IMR-90 (cell line): Measurements from ENCODE around the gene OTOA. TPM values are rescaled to one million over a fixed set of nuclear protein-coding genes. Genes with fewer than 3 reads are reported as not detected.
"Not testable (repeated sequence)": the region's sequence is repeated elsewhere in the genome, so short reads cannot be mapped to it uniquely, and the experiment has no call there.

Source experiments
- ATAC-seq: fragments of 200-7000 bp; cut with Tn5 transposase; 2 replicates; pipeline ENCODE4 v1.9.1; 2020; ENCODE audit warnings: low read depth, mild to moderate bottlenecking, moderate library complexity
- BruUV-seq: library from RNA; stranded (reverse); fragments of 400-500 nt; replicated peaks from 2 replicates; lab custom pipeline; 2021; lab: Mats Ljungman, UMichigan
- CTCF ChIA-PET: fragments of 300-600 bp; formaldehyde crosslinking; extraction: SDS; loops from one replicate; lab custom pipeline; 2021; ENCODE audit warnings: antibody characterized with exemption; lab: Yijun Ruan, JAX
- POLR2A ChIA-PET: fragments of 300-600 bp; sonication (Branson Sonifier 250); formaldehyde crosslinking; loops from one replicate; lab custom pipeline; 2022; ENCODE audit warnings: antibody characterized with exemption; ENCODE audit not compliant: unreplicated experiment; lab: Charles Lee
- DNase-seq: peaks from one replicate; pipeline ENCODE4 v3.0.0; 2013
- H2AFZ ChIP-seq: replicated peaks from 2 replicates; pipeline ENCODE3; 2013; ENCODE audit warnings: low read length, mild to moderate bottlenecking; ENCODE audit not compliant: poor library complexity
- H2AK5ac ChIP-seq: 2 replicates; pipeline ENCODE4 v1.6.1; 2013; ENCODE audit warnings: low read depth, low read length, inconsistent platforms
- H2AK9ac ChIP-seq: replicated peaks from 2 replicates; pipeline ENCODE3; 2013; ENCODE audit warnings: mild to moderate bottlenecking, low read depth, low read length, moderate library complexity; ENCODE audit not compliant: poor library complexity
- H2BK120ac ChIP-seq: 2 replicates; pipeline ENCODE4 v1.6.1; 2013; ENCODE audit warnings: low read depth, low read length, inconsistent platforms
- H2BK15ac ChIP-seq: 3 replicates; pipeline ENCODE4 v1.6.1; 2013; ENCODE audit warnings: low read depth, low read length, inconsistent platforms
- H2BK20ac ChIP-seq: 2 replicates; pipeline ENCODE4 v1.6.1; 2013; ENCODE audit warnings: low read depth, mild to moderate bottlenecking, inconsistent platforms, low read length, moderate library complexity
- H2BK5ac ChIP-seq: 2 replicates; pipeline ENCODE4 v1.6.1; 2013; ENCODE audit warnings: mild to moderate bottlenecking, low read depth, low read length, inconsistent platforms; ENCODE audit not compliant: poor library complexity, severe bottlenecking
- H3K14ac ChIP-seq: replicated peaks from 2 replicates; pipeline ENCODE4 v1.6.1; 2013; ENCODE audit warnings: low read depth, low read length, inconsistent platforms
- H3K18ac ChIP-seq: 2 replicates; pipeline ENCODE4 v1.6.1; 2013; ENCODE audit warnings: low read depth, low read length, control low read depth
- H3K23ac ChIP-seq: 2 replicates; pipeline ENCODE4 v1.6.1; 2013; ENCODE audit warnings: low read depth, low read length, inconsistent platforms
- H3K27ac ChIP-seq: 2 replicates; pipeline ENCODE4 v1.5.1; 2013; ENCODE audit warnings: mild to moderate bottlenecking, control low read depth, low read length; ENCODE audit not compliant: insufficient read depth
- H3K27me3 ChIP-seq: 2 replicates; pipeline ENCODE4 v1.6.1; 2013; ENCODE audit warnings: low read length; ENCODE audit not compliant: control insufficient read depth, insufficient read depth
- H3K36me3 ChIP-seq: 2 replicates; pipeline ENCODE4 v1.6.1; 2013; ENCODE audit warnings: low read length, mixed read lengths; ENCODE audit not compliant: control insufficient read depth, insufficient read depth
- H3K4ac ChIP-seq: 2 replicates; pipeline ENCODE4 v1.6.1; 2013; ENCODE audit warnings: low read depth, low read length, inconsistent platforms
- H3K4me1 ChIP-seq: 2 replicates; pipeline ENCODE4 v1.6.1; 2013; ENCODE audit warnings: low read length, mixed read lengths; ENCODE audit not compliant: control insufficient read depth, insufficient read depth
- H3K4me2 ChIP-seq: 2 replicates; pipeline ENCODE4 v1.6.1; 2013; ENCODE audit warnings: low read depth, mild to moderate bottlenecking, control low read depth, low read length, moderate library complexity
- H3K4me3 ChIP-seq: 2 replicates; pipeline ENCODE4 v1.5.1; 2013; ENCODE audit warnings: low read depth, mild to moderate bottlenecking, control low read depth, low read length, moderate library complexity; ENCODE audit not compliant: insufficient read depth
- H3K56ac ChIP-seq: 2 replicates; pipeline ENCODE4 v1.6.1; 2013; ENCODE audit warnings: low read length, inconsistent platforms; ENCODE audit not compliant: insufficient read depth; ENCODE audit errors: extremely low read depth
- H3K79me1 ChIP-seq, 2 experiments: 2 replicates each; pipeline ENCODE4 v1.6.1; 2013; ENCODE audit warnings: low read length in 2 of 2, inconsistent platforms in 1 of 2, low read depth in 1 of 2
- H3K9ac ChIP-seq: 2 replicates; pipeline ENCODE4 v1.6.1; 2013; ENCODE audit warnings: low read depth, low read length, control low read depth
- H3K9me1 ChIP-seq: 2 replicates; pipeline ENCODE4 v1.6.1; 2013; ENCODE audit warnings: low read length, inconsistent platforms; ENCODE audit not compliant: insufficient read depth
- H3K9me3 ChIP-seq: 2 replicates; pipeline ENCODE4 v1.6.1; 2013; ENCODE audit warnings: low read length; ENCODE audit not compliant: control insufficient read depth, insufficient read depth
- H4K20me1 ChIP-seq: 2 replicates; pipeline ENCODE4 v1.6.1; 2013; ENCODE audit warnings: low read length, inconsistent platforms; ENCODE audit not compliant: insufficient read depth
- H4K5ac ChIP-seq: 2 replicates; pipeline ENCODE4 v1.6.1; 2013; ENCODE audit warnings: mild to moderate bottlenecking, low read depth, low read length, control low read depth
- H4K8ac ChIP-seq, 2 experiments: 2 replicates each; pipeline ENCODE4 v1.6.1; 2013; ENCODE audit warnings: low read depth in 2 of 2, low read length in 2 of 2, control low read depth in 1 of 2, inconsistent platforms in 1 of 2
- H4K91ac ChIP-seq: 2 replicates; pipeline ENCODE4 v1.6.1; 2013; ENCODE audit warnings: low read depth, low read length, inconsistent platforms; ENCODE audit not compliant: insufficient read depth
- CEBPB ChIP-seq: IDR thresholded peaks from 2 replicates; pipeline ENCODE4 v1.6.1; 2012; ENCODE audit warnings: low read depth, low read length, improper control_type of control experiment
- CHD1 ChIP-seq: IDR thresholded peaks from 2 replicates; pipeline ENCODE4 v1.6.1; 2012; ENCODE audit warnings: low read depth, low read length, improper control_type of control experiment
- FOS ChIP-seq: fragments of 150-350 bp; IDR thresholded peaks from 2 replicates; pipeline ENCODE4 v1.6.1; 2016; ENCODE audit warnings: low read depth, low read length
- MAFK ChIP-seq: IDR thresholded peaks from 2 replicates; pipeline ENCODE4 v1.6.1; 2012; ENCODE audit warnings: low read depth, low read length, improper control_type of control experiment
- POLR2A ChIP-seq: IDR thresholded peaks from 2 replicates; pipeline ENCODE4 v1.6.1; 2012; ENCODE audit warnings: mild to moderate bottlenecking, low read depth, low read length
- RCOR1 ChIP-seq: IDR thresholded peaks from 2 replicates; pipeline ENCODE4 v1.6.1; 2012; ENCODE audit warnings: mild to moderate bottlenecking, low read length, improper control_type of control experiment; ENCODE audit not compliant: insufficient replicate concordance
- USF2 ChIP-seq: fragments of 150-350 bp; IDR thresholded peaks from 2 replicates; pipeline ENCODE4 v1.6.1; 2017; ENCODE audit warnings: mild to moderate bottlenecking, antibody characterized with exemption, low read length, low read depth
- WGBS, 2 experiments: methylation state at CpG; one replicate each; pipeline versions ENCODE4 v1.1.5 to v1.1.7; 2013; ENCODE audit warnings: missing lambda C conversion rate in 2 of 2; ENCODE audit not compliant: insufficient read length in 1 of 2; ENCODE audit errors: extremely low coverage in 2 of 2; 5-methylcytosine and 5-hydroxymethylcytosine counted together
- dilution Hi-C: fragments of 300-500 bp; cut with HindIII; formaldehyde crosslinking; loops from one replicate; pipeline ENCODE4 v1.14.3; 2018; ENCODE audit warnings: low sequenced_read_pairs; ENCODE audit not compliant: unreplicated experiment
- in situ Hi-C: fragments of 300-500 bp; cut with MboI; formaldehyde crosslinking; loops from 3 replicates; pipeline ENCODE4 v1.14.3; 2019; ENCODE audit warnings: low sequenced_read_pairs, inconsistent platforms, mixed read lengths
- intact Hi-C: fragments of 100-400 bp; cut with micrococcal nuclease; formaldehyde crosslinking; loops from 2 replicates; pipeline ENCODE4 v1.10.0; 2022
- polyA plus RNA-seq, 3 experiments: library from polyadenylated mRNA; depleted of rRNA; stranded (reverse); fragments of >200 nt; gene quantifications; 2 replicates each; pipeline ENCODE4 v1.2.3, GENCODE V29; 2012; ENCODE audit warnings: low replicate concordance in 1 of 3
- total RNA-seq: library from RNA; depleted of rRNA; stranded (reverse); fragments of >200 nt; gene quantifications from 2 replicates; pipeline ENCODE4 v1.2.3, GENCODE V29; 2012

Gene OTOA
- total and polyA plus RNA-seq, 2 of the 4 experiments (the other 2 are of a cell fraction): 0.02 TPM; not detected in 1

DNA sequence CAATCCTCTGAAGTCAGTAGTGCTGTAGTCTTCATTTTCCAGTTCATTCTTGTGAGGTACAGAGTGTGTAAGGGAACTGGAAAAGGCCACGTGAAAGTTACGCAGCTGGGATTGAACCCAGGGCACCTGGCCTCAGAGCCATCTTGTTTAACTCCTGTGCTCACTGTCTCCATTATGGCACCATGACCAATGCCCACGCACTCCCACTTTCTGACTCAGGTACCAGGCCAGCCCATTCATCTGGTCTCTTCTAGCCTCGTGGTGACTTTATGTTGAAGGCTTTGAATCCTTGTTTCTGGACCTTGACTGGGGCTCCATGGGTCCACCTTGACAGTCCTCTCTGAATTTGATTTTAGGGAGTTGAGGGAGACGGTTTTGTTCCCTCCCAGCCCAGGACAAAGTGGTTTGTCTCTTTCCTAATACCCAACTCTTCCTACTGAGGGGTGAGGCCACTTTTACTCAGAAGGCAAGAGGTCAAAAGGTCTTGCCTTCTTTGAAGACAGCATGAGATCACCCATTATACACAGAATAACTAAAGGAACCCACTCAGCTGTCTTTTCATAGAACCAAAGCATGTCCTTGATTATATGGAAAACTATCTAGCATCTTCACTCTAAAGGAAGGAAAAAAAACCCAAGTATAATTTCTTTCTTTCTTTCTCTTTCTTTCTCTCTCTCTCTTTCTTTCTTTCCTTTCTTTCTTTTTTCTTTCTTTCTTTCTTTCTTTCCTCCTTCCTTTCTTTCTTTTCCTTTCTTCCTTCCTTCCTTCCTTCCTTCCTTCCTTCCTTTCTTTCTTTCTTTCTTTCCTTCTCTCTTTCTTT is 50.0 kb downstream of the OTOA start:
- H3K27me3 ChIP-seq: peaks cover 4% of the 10 kb centered on the region; the same call in 1 of the 2 replicates
- ATAC-seq (no peak), DNase-seq (no peak)
- H2BK20ac ChIP-seq: no peak overlapping the region
- dilution Hi-C loops: no loop called here
- H3K9me1 ChIP-seq: no peaks in the 10 kb centered on the region
- H3K56ac ChIP-seq: no peak overlapping the region
- H3K9me3 ChIP-seq: no peaks in the 10 kb centered on the region
- H3K36me3 ChIP-seq: no peaks in the 10 kb centered on the region
- no peak overlapping the region for H3K4ac ChIP-seq
- H2AFZ ChIP-seq: no peak overlapping the region
- in situ Hi-C loops: no loop called here
- H3K4me2 ChIP-seq: no peak overlapping the region
- no peak overlapping the region for H3K18ac ChIP-seq
- no TSS peak for BruUV-seq
- no peak overlapping the region for H2AK9ac ChIP-seq
- H4K20me1 ChIP-seq: no peaks in the 10 kb centered on the region
- no peak overlapping the region for H4K8ac ChIP-seq
- H4K91ac ChIP-seq: no peak overlapping the region
- no peak overlapping the region for H4K5ac ChIP-seq
- H2BK15ac ChIP-seq: no peak overlapping the region
- H3K23ac ChIP-seq: no peak overlapping the region
- intact Hi-C loops: no loop called here
- no peak overlapping the region for H3K27ac ChIP-seq
- ChIA-PET POLR2A (no interaction called here), CTCF (no interaction called here)
- H2BK5ac ChIP-seq: no peak overlapping the region
- H3K4me1 ChIP-seq: no peaks in the 10 kb centered on the region
- no peak overlapping the region for H3K9ac ChIP-seq
- TF ChIP-seq MAFK: no peak
- TF ChIP-seq FOS: no peak
- TF ChIP-seq CHD1: no peak
- TF ChIP-seq RCOR1: no peak
- TF ChIP-seq CEBPB: no peak
- no peak for TF ChIP-seq USF2
- no peak for TF ChIP-seq POLR2A
- H2BK120ac ChIP-seq: no peak overlapping the region
- no peak overlapping the region for H2AK5ac ChIP-seq
- no peaks in the 10 kb centered on the region for H3K79me1 ChIP-seq
- 88% methylated on average over 2 of the region's 5 CpGs; no CpG with 5 or more reads in 1 of the 2 experiments for WGBS, 2 experiments
- no peak overlapping the region for H3K14ac ChIP-seq
- no peak overlapping the region for H3K4me3 ChIP-seq

DNA sequence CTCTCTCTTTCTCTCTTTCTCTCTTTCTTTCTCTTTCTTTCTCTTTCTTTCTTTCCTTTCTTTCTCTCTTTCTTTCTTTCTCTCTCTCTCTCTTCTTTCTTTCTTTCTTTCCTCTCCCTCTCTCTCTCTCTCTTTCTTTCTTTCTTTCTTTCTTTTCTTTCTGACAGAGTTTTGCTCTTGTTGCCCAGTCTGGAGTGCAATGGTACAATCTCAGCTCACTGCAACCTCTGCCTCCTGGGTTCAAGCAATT is 50.5 kb downstream of the OTOA start:
- in situ Hi-C loops, H3K4me2 ChIP-seq, dilution Hi-C loops, H3K4ac ChIP-seq, H3K27ac ChIP-seq, H3K56ac ChIP-seq, H4K20me1 ChIP-seq, H4K91ac ChIP-seq, CTCF ChIA-PET, H3K9me1 ChIP-seq, H3K27me3 ChIP-seq, BruUV-seq, H2BK20ac ChIP-seq, H3K14ac ChIP-seq, H3K4me1 ChIP-seq, intact Hi-C loops, H4K8ac ChIP-seq, H2AFZ ChIP-seq, H4K5ac ChIP-seq, H2AK5ac ChIP-seq, H3K9me3 ChIP-seq, DNase-seq, H2AK9ac ChIP-seq, H3K79me1 ChIP-seq, H3K4me3 ChIP-seq, POLR2A ChIA-PET, H3K9ac ChIP-seq, H3K23ac ChIP-seq, H2BK15ac ChIP-seq, H3K36me3 ChIP-seq, ATAC-seq, H2BK5ac ChIP-seq, H2BK120ac ChIP-seq, H3K18ac ChIP-seq: not testable (repeated sequence)
